ENCODE measurements around the gene MSI2.

MSI2 gene

GRCh38 chr17:57649731-57650484 is 393.6 kb downstream of the MSI2 start:
- no peak for DNase-seq (ENCODE audit: low read depth in 3 of 3, low spot score in 1 of 3)

- DNase-seq (ENCODE audit: low read depth in 3 of 3, low spot score in 1 of 3): no peak
Observed at GRCh38 chr17:57650548-57650947, 394.2 kb downstream of the MSI2 start.

DNA sequence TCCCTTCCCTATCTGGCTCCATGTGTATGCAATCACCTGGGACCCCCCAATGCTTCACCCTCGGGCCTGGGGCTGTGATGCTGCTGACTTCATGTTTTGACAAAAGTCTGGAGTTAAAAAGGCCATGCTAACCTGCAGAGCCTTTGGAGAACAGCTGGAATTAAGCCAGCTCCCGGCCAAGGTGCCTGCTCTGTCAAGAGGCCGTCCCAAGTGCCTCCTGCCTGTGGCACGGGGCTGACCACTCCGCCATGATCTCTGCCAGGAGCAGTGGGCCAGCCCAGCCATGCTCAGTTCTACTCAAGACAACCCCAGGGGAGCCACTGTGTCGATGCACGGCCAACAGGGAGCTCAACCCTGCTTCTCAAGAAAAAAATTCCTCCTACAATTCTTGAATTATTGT is 395.1 kb downstream of the MSI2 start:
- DNase-seq (ENCODE audit: low read depth in 3 of 3, low spot score in 1 of 3): no peak

- DNase-seq (ENCODE audit: low read depth in 3 of 3, low spot score in 1 of 3): no peak
Observed at GRCh38 chr17:57651996-57652395, 395.7 kb downstream of the MSI2 start.

GRCh38 chr17:57652811-57653210 is 396.5 kb downstream of the MSI2 start:
- no peak for DNase-seq (ENCODE audit: low read depth in 3 of 3, low spot score in 1 of 3)

DNA sequence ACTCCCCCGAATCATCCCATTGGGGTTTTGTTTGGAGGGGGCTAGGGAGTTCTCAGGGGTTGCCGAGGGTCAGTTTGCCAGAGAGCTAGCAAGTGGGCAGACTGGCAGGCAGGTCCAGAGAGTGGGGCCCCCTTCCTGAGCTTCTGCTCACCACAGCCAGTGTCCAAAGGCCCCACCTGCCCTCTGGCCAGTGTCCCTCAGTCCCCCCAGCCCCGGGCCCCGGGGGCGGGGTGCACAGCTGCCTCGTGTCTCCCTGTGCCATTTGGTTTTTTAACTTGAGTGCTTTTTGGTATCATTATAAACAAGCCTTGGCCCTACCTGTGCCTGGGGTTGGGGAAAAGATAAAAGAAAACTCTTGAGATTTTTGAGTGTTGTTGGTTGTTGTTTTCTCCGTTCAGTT is 397.0 kb downstream of the MSI2 start:
- DNase-seq (ENCODE audit: low read depth in 3 of 3, low spot score in 1 of 3): no peak

- DNase-seq (ENCODE audit: low read depth in 3 of 3, low spot score in 1 of 3): no peak
Observed at GRCh38 chr17:57654040-57654775, 397.9 kb downstream of the MSI2 start.

- DNase-seq (ENCODE audit: low read depth in 3 of 3, low spot score in 1 of 3): no peak
Observed at GRCh38 chr17:57655553-57655952, 399.2 kb downstream of the MSI2 start.

DNA sequence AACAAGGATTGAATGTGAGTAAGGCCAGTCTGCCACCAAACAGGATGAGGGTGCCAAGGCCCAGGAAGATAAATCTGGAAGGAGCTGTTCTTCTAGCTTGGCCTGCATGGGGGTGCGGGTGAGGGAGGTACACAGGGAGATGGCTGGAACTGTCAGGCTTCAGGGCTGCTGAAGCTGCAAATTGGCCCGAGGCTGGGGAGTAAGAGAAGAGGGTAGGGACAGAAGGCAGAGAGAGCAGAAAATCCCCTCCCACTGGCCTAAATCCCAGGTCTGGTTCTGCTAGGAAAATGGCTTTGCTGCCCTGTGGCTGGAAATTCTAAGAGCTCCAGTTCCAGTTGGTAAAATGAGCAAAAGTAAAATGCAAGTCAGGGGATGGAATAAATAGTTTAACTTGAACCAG is 400.9 kb downstream of the MSI2 start:
- DNase-seq (ENCODE audit: low read depth in 3 of 3, low spot score in 1 of 3): no peak

DNA sequence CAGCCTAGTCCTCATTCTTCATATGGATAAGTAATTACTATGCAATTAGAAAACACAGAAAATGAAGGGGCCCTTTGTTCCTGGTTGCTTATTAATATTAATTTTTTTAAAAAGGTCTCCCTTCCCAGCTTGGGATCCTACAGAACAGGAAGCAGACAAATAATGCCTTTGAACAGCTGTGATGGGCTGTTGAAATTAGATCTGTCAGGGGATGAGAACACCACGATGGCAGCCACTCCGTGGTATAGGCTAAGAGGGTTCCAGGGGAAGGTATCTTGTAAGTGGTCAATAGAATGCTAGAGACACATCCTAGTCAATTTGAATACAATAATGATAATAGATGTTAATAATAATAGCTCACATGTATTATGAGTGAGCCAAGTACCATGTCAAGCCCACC is 405.7 kb downstream of the MSI2 start:
- no peak for DNase-seq (ENCODE audit: low read depth in 3 of 3, low spot score in 1 of 3)

- peak in 1 of 3 donors; percentile 6 for DNase-seq (ENCODE audit: low read depth in 3 of 3, low spot score in 1 of 3)
Observed at GRCh38 chr17:57662644-57663308, 406.5 kb downstream of the MSI2 start.

- no peak for DNase-seq (ENCODE audit: low read depth in 3 of 3, low spot score in 1 of 3)
Observed at GRCh38 chr17:57663326-57664070, 407.2 kb downstream of the MSI2 start.

GRCh38 chr17:57665128-57665527 is 408.8 kb downstream of the MSI2 start:
- no peak for DNase-seq (ENCODE audit: low read depth in 3 of 3, low spot score in 1 of 3)

GRCh38 chr17:57665696-57666095 is 409.4 kb downstream of the MSI2 start:
- DNase-seq (ENCODE audit: low read depth in 3 of 3, low spot score in 1 of 3): no peak

DNA sequence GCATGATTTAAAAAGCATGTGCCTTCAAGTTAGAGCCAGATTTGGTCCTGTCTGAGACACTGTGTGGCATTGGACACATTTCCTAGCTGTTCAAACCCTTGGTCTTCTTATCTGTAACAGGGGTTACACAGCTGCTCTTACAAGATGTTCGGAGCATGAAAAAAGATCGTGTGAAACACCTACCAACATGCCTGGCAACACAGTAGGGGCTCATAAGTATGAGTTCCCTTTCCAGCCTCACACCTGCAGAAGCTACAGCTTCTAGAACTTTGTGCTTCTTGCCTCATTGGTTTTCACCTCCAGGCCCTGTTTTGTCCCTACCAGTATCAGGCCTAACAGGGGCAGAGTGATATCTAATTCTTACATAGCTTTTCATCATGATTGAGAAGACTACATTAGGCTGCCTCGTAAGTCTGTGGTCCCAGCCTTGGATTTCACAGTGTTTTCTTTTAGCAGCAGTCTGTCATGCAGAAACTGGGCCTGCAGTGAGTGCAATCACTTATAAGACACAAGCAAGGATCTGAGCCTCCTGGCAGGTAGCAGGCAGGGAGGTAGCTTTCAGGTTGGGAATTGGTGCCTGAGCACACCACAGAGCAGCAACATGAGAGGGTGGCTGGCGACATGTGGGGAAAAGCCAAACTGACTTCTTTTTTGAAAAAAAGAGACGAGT is 410.0 kb downstream of the MSI2 start:
- no peak for DNase-seq (ENCODE audit: low read depth in 3 of 3, low spot score in 1 of 3)

GRCh38 chr17:57666946-57667345 is 410.6 kb downstream of the MSI2 start:
- DNase-seq (ENCODE audit: low read depth in 3 of 3, low spot score in 1 of 3): no peak

- DNase-seq (ENCODE audit: low read depth in 3 of 3, low spot score in 1 of 3): no peak
Observed at GRCh38 chr17:57667461-57667923, 411.2 kb downstream of the MSI2 start.

GRCh38 chr17:57668332-57668731 is 412.0 kb downstream of the MSI2 start:
- no peak for DNase-seq (ENCODE audit: low read depth in 3 of 3, low spot score in 1 of 3)

DNA sequence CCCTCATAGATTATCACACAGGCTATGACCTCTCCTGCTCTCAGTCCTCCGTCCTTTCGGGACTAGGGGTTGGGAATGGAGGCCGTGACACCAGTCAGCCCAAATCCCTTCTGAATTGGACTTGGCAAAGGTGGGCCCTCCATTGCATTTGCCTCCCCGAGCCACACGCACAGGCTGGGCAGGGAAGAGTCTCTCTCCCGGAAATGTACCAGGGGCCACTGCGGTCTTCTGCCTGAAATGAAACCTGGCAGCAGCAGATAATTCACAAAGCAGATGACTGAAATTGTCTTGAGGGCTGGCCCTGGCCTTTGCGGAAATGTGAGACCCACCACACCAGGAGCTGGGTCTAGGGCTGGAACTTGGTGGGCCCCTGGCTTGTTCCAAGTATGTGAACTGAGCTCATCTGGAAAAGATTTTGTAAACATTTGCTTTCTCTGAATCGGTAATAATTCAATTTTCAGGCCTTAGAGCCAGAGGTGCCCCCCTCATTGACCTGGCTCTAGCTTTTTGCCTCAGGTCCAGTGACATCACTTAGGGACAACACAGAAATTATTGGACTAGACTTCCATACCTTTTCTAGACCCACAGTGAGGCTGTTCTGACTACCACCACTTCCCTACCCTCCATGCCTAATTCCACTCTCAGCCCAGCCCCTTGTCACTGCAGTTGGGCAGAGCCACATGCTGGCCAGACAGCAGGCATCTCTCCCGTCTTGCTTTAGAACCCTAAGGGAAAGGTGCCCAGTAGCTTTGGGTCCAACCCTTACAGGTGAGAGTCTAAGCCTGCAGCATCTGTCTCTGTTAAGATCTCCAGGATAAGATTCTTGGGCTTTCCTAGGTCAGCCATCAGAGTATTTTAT is 413.6 kb downstream of the MSI2 start:
- no peak for DNase-seq (ENCODE audit: low read depth in 3 of 3, low spot score in 1 of 3)

Data from stimulated activated CD4-positive, alpha-beta T cell treated with anti-CD3 and anti-CD28 coated beads, TNF-alpha, amount 100 ng/mL, for 1 hour (primary cell).